CD4-positive, alpha-beta T cell (primary cell): ENCODE data around the gene MED22. TPM values are rescaled to one million over a fixed set of nuclear protein-coding genes. Genes with fewer than 3 reads are reported as not detected.

Experiments
- ATAC-seq: fragments of 200-7000 bp; cut with Tn5 transposase; one replicate; pipeline ENCODE4 v1.10.0; 2022; ENCODE audit warnings: mild to moderate bottlenecking; ENCODE audit not compliant: poor library complexity
- CTCF ChIA-PET: fragments of 350-600 bp; sonication (Branson Sonifier 250); formaldehyde crosslinking; loops from one replicate; lab custom pipeline; 2021; ENCODE audit warnings: antibody characterized with exemption, inconsistent platforms; lab: Charles Lee
- POLR2A ChIA-PET: fragments of 350-600 bp; sonication (Branson Sonifier 250); formaldehyde crosslinking; loops from one replicate; lab custom pipeline; 2021; ENCODE audit warnings: antibody characterized with exemption, inconsistent platforms; lab: Charles Lee
- DNase-seq, 14 experiments: peaks; one replicate each; pipeline ENCODE4 v3.0.0-alpha.2; 2013 to 2020; ENCODE audit warnings: mixed read lengths in 2 of 14
- H3K27ac ChIP-seq, 2 donors: one replicate each; pipeline versions ENCODE4 v1.5.1 to v1.7.0; 2013; ENCODE audit warnings: low read length in 2 of 2, low read depth in 1 of 2, mild to moderate bottlenecking in 1 of 2
- H3K27me3 ChIP-seq, 2 experiments: 1 replicate in 1 of 2; 2 replicates in 1 of 2; pipeline versions ENCODE4 v1.6.1 to v1.7.0; 2013; ENCODE audit warnings: low read length in 2 of 2, control low read depth in 1 of 2, mild to moderate bottlenecking in 1 of 2, moderate library complexity in 1 of 2; ENCODE audit not compliant: insufficient read depth in 2 of 2, control insufficient read depth in 1 of 2
- H3K36me3 ChIP-seq: one replicate; pipeline ENCODE4 v1.6.1; 2013; ENCODE audit warnings: low read length, control low read depth; ENCODE audit not compliant: insufficient read depth
- H3K4me1 ChIP-seq: one replicate; pipeline ENCODE4 v1.6.1; 2013; ENCODE audit warnings: low read length, control low read depth; ENCODE audit not compliant: insufficient read depth
- H3K4me3 ChIP-seq: one replicate; pipeline ENCODE4 v1.5.1; 2013; ENCODE audit warnings: mild to moderate bottlenecking, low read length, moderate library complexity
- H3K9me3 ChIP-seq, 2 experiments: 1 replicate in 1 of 2; 2 replicates in 1 of 2; pipeline versions ENCODE4 v1.6.1 to v1.7.0; 2013; ENCODE audit warnings: low read length in 2 of 2, mild to moderate bottlenecking in 2 of 2, control low read depth in 1 of 2, moderate library complexity in 1 of 2; ENCODE audit not compliant: control insufficient read depth in 1 of 2, insufficient read depth in 1 of 2
- H3K27ac Mint-ChIP-seq: one replicate; pipeline ENCODE4 v1.8.0; 2020; ENCODE audit warnings: mixed read lengths
- H3K27me3 Mint-ChIP-seq: one replicate; pipeline ENCODE4 v1.8.0; 2021; ENCODE audit warnings: mixed read lengths
- H3K36me3 Mint-ChIP-seq: one replicate; pipeline ENCODE4 v1.8.0; 2021; ENCODE audit warnings: low read depth, mixed read lengths
- H3K4me1 Mint-ChIP-seq: one replicate; pipeline ENCODE4 v1.8.0; 2021; ENCODE audit warnings: low read depth, mixed read lengths
- H3K4me3 Mint-ChIP-seq: one replicate; pipeline ENCODE4 v1.8.0; 2020; ENCODE audit warnings: mild to moderate bottlenecking, mixed read lengths
- H3K9me3 Mint-ChIP-seq: one replicate; pipeline ENCODE4 v1.8.0; 2020; ENCODE audit warnings: mixed read lengths
- intact Hi-C, 2 experiments: fragments of 100-400 bp; cut with DNase I in 1 of 2; cut with micrococcal nuclease in 1 of 2; formaldehyde crosslinking; loops; one replicate each; pipeline versions ENCODE4 v1.15.1 to v1.9.0; 2023 to 2025; cut with DNase I, micrococcal nuclease
- total RNA-seq, 174 experiments: library from RNA in 2 of 174; stranded (reverse) in 2 of 174; gene quantifications; one replicate each; pipeline ENCODE4 v1.2.3 and lab custom pipeline; 2021 to 2026
- TF ChIP-seq, protein P1 (sequence below): fragments of 200-600 bp; IDR thresholded peaks from one replicate; pipeline ENCODE4 v1.8.0; 2022; ENCODE audit warnings: antibody characterized with exemption, mild to moderate bottlenecking

MED22 gene
- total RNA-seq, 2 experiments from 2014 or later: 15.7 to 18.0 TPM

DNA sequence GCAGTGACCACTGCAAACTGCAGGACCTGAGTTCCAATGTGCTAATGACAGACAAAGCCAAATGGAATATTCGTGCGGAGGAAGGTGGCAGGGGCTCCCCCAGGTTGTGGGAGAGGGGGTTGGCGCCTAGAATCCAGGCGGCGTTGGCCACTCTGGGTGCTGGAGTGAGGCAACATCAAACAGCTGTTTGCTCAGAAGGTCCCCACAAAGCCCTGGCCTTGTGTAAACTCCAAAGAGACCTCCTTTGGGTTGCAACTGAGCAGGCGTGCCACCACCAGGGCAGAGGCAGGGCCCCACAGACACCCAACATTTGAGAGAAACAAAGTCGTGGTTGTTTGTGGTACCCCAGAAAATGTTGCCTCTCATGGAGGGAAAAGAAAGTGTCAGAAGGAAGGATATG lies 42.8 kb upstream of the MED22 start:
- no peaks in the 10 kb centered on the region for H3K4me1 ChIP-seq
- CTCF ChIA-PET: no interaction called here
- H3K4me3 Mint-ChIP-seq: no peak overlapping the region
- H3K36me3 Mint-ChIP-seq: no peaks in the 10 kb centered on the region
- peaks cover 0 to 9% of the 10 kb centered on the region in 2 experiments for H3K9me3 ChIP-seq
- H3K36me3 ChIP-seq: no peaks in the 10 kb centered on the region
- H3K27me3 ChIP-seq: peaks cover 0 to 7% of the 10 kb centered on the region in 2 experiments
- intact Hi-C loops: no loop called here
- ATAC-seq (no peak), DNase-seq (no peak)
- H3K27me3 Mint-ChIP-seq: no peaks in the 10 kb centered on the region
- no peaks in the 10 kb centered on the region for H3K9me3 Mint-ChIP-seq
- H3K27ac Mint-ChIP-seq: no peak overlapping the region
- H3K4me1 Mint-ChIP-seq: no peaks in the 10 kb centered on the region
- H3K4me3 ChIP-seq: no peak overlapping the region
- POLR2A ChIA-PET: no interaction called here
- TF ChIP-seq, protein P1, sequence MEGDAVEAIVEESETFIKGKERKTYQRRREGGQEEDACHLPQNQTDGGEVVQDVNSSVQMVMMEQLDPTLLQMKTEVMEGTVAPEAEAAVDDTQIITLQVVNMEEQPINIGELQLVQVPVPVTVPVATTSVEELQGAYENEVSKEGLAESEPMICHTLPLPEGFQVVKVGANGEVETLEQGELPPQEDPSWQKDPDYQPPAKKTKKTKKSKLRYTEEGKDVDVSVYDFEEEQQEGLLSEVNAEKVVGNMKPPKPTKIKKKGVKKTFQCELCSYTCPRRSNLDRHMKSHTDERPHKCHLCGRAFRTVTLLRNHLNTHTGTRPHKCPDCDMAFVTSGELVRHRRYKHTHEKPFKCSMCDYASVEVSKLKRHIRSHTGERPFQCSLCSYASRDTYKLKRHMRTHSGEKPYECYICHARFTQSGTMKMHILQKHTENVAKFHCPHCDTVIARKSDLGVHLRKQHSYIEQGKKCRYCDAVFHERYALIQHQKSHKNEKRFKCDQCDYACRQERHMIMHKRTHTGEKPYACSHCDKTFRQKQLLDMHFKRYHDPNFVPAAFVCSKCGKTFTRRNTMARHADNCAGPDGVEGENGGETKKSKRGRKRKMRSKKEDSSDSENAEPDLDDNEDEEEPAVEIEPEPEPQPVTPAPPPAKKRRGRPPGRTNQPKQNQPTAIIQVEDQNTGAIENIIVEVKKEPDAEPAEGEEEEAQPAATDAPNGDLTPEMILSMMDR: no peak
- H3K27ac ChIP-seq: no peak overlapping the region

DNA sequence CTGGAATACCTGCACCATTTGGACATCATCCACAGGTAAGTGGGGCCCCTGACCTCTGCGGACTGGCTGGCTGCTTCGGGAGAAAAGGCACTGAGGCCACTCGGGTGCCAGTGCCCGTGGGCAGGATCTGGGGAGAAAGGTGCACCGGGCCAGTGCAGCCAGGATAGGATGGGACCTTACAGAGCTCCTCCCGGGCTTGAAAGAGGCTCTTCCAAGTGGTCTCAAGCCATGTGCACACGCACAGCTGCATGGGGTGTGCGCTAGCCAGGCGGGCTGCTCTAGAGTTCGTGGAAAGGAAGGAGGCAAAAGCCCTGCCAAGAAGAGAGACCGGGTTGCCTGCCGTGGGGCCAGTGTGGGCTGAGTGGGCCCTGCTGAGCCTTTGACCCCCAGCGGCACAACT lies 41.6 kb upstream of the MED22 start:
- TF ChIP-seq, protein P1: no peak
- no peaks in the 10 kb centered on the region for H3K4me1 ChIP-seq
- no peak overlapping the region for H3K4me3 ChIP-seq
- ChIA-PET CTCF (interaction anchor here (0.6 kb wide), 1 partner anchor 13 kb away, joined by 3 read pairs; the partner anchor contains the start of gene STKLD1), POLR2A (no interaction called here)
- H3K4me1 Mint-ChIP-seq: no peaks in the 10 kb centered on the region
- DNase-seq (no peak), ATAC-seq (no peak)
- H3K36me3 ChIP-seq: no peaks in the 10 kb centered on the region
- H3K27me3 Mint-ChIP-seq: no peaks in the 10 kb centered on the region
- peaks cover 0 to 7% of the 10 kb centered on the region in 2 experiments for H3K27me3 ChIP-seq
- intact Hi-C loops: no loop called here
- no peak overlapping the region for H3K27ac ChIP-seq
- peaks cover 0 to 9% of the 10 kb centered on the region in 2 experiments for H3K9me3 ChIP-seq
- no peak overlapping the region for H3K4me3 Mint-ChIP-seq
- H3K36me3 Mint-ChIP-seq: no peaks in the 10 kb centered on the region
- no peak overlapping the region for H3K27ac Mint-ChIP-seq
- no peaks in the 10 kb centered on the region for H3K9me3 Mint-ChIP-seq

GRCh38 chr9:133389025-133389557 lies 41.2 kb upstream of the MED22 start:
- ChIA-PET CTCF (no interaction called here), POLR2A (no interaction called here)
- Histone ChIP-seq H3K27me3 (peaks cover 0 to 7% of the 10 kb centered on the region in 2 experiments), H3K4me3 (no peak overlapping the region), H3K9me3 (peaks cover 0 to 9% of the 10 kb centered on the region in 2 experiments), H3K27ac (no peak overlapping the region), H3K36me3 (no peaks in the 10 kb centered on the region), H3K4me1 (no peaks in the 10 kb centered on the region)
- ATAC-seq (no peak), DNase-seq (no peak)
- no peak overlapping the region for H3K4me3 Mint-ChIP-seq
- H3K4me1 Mint-ChIP-seq: no peaks in the 10 kb centered on the region
- no peaks in the 10 kb centered on the region for H3K27me3 Mint-ChIP-seq
- H3K27ac Mint-ChIP-seq: no peak overlapping the region
- TF ChIP-seq, protein P1: no peak
- intact Hi-C loops: no loop called here
- H3K36me3 Mint-ChIP-seq: no peaks in the 10 kb centered on the region
- no peaks in the 10 kb centered on the region for H3K9me3 Mint-ChIP-seq
